RPMI7951 (cell line): ENCODE results near the gene ELFN2. TPM values are rescaled to one million over a fixed set of nuclear protein-coding genes. Genes with fewer than 3 reads are reported as not detected.

Source experiments
- total RNA-seq: library from RNA; depleted of rRNA; stranded (reverse); fragments of >200 nt; shearing (Covaris generic); gene quantifications from 2 replicates; pipeline ENCODE4 v1.2.3, GENCODE V29; 2014; rRNA removed

ELFN2 gene
- total RNA-seq, 1 experiment from 2014 or later, result under 0.01 TPM

Other genes starting within 250 kb of the ELFN2 start
- 2.0 and 2.2 TPM in 2 replicates for gene C1QTNF6, start 239.2 kb downstream of the ELFN2 start, total RNA-seq
- gene SSTR3, start 215.0 kb downstream of the ELFN2 start, total RNA-seq, result not detected in 2 replicates
- gene RAC2, start 183.2 kb downstream of the ELFN2 start, total RNA-seq, result 138 and 151 TPM in 2 replicates
- gene CYTH4, start 145.0 kb downstream of the ELFN2 start, total RNA-seq, result 1.2 and 1.6 TPM in 2 replicates
- not detected in 2 replicates for gene MFNG, start 58.9 kb upstream of the ELFN2 start, total RNA-seq
- gene CARD10, start 91.9 kb upstream of the ELFN2 start, total RNA-seq, result 3.5 and 3.6 TPM in 2 replicates
- gene CDC42EP1, start 133.0 kb upstream of the ELFN2 start, total RNA-seq, result 18.4 and 19.7 TPM in 2 replicates
- not detected in 2 replicates for gene LGALS2, start 152.6 kb upstream of the ELFN2 start, total RNA-seq
- 29.7 and 31.3 TPM in 2 replicates for gene GGA1, start 181.4 kb upstream of the ELFN2 start, total RNA-seq
- 11.3 and 19.9 TPM in 2 replicates for gene SH3BP1, start 212.2 kb upstream of the ELFN2 start, total RNA-seq
- gene PDXP, start 231.2 kb upstream of the ELFN2 start, total RNA-seq, result 14.5 and 16.6 TPM in 2 replicates
- gene LGALS1, start 248.2 kb upstream of the ELFN2 start, total RNA-seq, result 7,179 and 7,611 TPM in 2 replicates